Testis (tissue), 3 donors: ENCODE results near the gene CACNA2D3. TPM values are rescaled to one million over a fixed set of nuclear protein-coding genes. Genes with fewer than 3 reads are reported as not detected.

Experiments
- DNase-seq: peaks from one replicate; pipeline ENCODE4 v3.0.0-alpha.2; 2019
- H3K27ac ChIP-seq, 2 donors: fragments of 200-600 bp; sonication (generic); one replicate each; pipeline ENCODE4 v1.5.1; 2019
- H3K27me3 ChIP-seq: fragments of 200-600 bp; sonication (generic); one replicate; pipeline ENCODE4 v1.5.1; 2019
- H3K36me3 ChIP-seq: fragments of 200-600 bp; sonication (generic); one replicate; pipeline ENCODE4 v1.5.1; 2017; ENCODE audit warnings: low read depth; ENCODE audit errors: missing control alignments
- H3K4me1 ChIP-seq: fragments of 200-600 bp; sonication (generic); one replicate; pipeline ENCODE4 v1.5.1; 2019
- H3K4me3 ChIP-seq, 2 donors: fragments of 200-600 bp; sonication (generic); one replicate each; pipeline ENCODE4 v1.5.1; 2017 to 2019
- H3K9me3 ChIP-seq: fragments of 200-600 bp; sonication (generic); one replicate; pipeline ENCODE4 v1.5.1; 2017
- CTCF ChIP-seq, 3 experiments: fragments of 450-650 bp in 2 of 3; fragments of 200-600 bp in 1 of 3; sonication (generic) in 1 of 3; IDR thresholded peaks; one replicate each; pipeline ENCODE4 v1.5.1; 2016 to 2019; ENCODE audit warnings: antibody characterized with exemption in 3 of 3, mild to moderate bottlenecking in 2 of 3, moderate library complexity in 1 of 3
- POLR2A ChIP-seq: fragments of 450-650 bp; IDR thresholded peaks from one replicate; pipeline ENCODE4 v1.6.1; 2017; ENCODE audit warnings: antibody characterized with exemption, mild to moderate bottlenecking, moderate library complexity
- WGBS, 2 donors: methylation state at CpG; one replicate each; pipeline ENCODE4 v1.1.5; 2018; 5-methylcytosine and 5-hydroxymethylcytosine counted together
- intact Hi-C: fragments of 100-400 bp; cut with DNase I; formaldehyde crosslinking; loops from one replicate; pipeline ENCODE4 v1.15.1; 2023; ENCODE audit warnings: low total_unique reads
- polyA plus RNA-seq: library from polyadenylated mRNA; stranded (reverse); fragments of 350-450 nt; fragmentation: Illumina TruSeq; extraction: RNeasy Lipid Tissue Mini Kit (QIAGEN cat#74804); gene quantifications from one replicate; pipeline ENCODE4 v1.2.3, GENCODE V29; 2014; ENCODE audit warnings: low read depth, low replicate concordance; ENCODE audit not compliant: insufficient read depth
- total RNA-seq, 2 donors: library from RNA; depleted of rRNA; stranded (reverse); fragments of >200 nt; gene quantifications; one replicate each; pipeline ENCODE4 v1.2.3, GENCODE V29; 2016

CACNA2D3 gene
- total and polyA plus RNA-seq, 3 donors from 2014 or later, result 10.1 to 16.5 (median 11.2) TPM

- no peak overlapping the region for H3K4me3 ChIP-seq
- no peaks in the 10 kb centered on the region for H3K9me3 ChIP-seq
- H3K27ac ChIP-seq, result no peak overlapping the region
- intact Hi-C loops, result no loop called here
- 43 to 44% methylated on average over 8 of the region's 8 CpGs for WGBS, 2 donors
- no peak for DNase-seq
- no peaks in the 10 kb centered on the region for H3K4me1 ChIP-seq
- no peaks in the 10 kb centered on the region for H3K27me3 ChIP-seq
- TF ChIP-seq CTCF (IDR thresholded peaks at IDR 0.05), result no peak
- no peak for TF ChIP-seq POLR2A
- H3K36me3 ChIP-seq, result no peaks in the 10 kb centered on the region
Measured at GRCh38 chr3:54900838-54901591, 778.7 kb downstream of the CACNA2D3 start.

- Histone ChIP-seq H3K36me3 (no peaks in the 10 kb centered on the region), H3K27ac (no peak overlapping the region), H3K4me3 (no peak overlapping the region), H3K9me3 (no peaks in the 10 kb centered on the region), H3K27me3 (no peaks in the 10 kb centered on the region), H3K4me1 (no peaks in the 10 kb centered on the region)
- 79 to 88% methylated on average over 4 of the region's 4 CpGs for WGBS, 2 donors
- TF ChIP-seq POLR2A (no peak), CTCF (IDR thresholded peaks at IDR 0.05) (no peak)
- intact Hi-C loops, result no loop called here
- DNase-seq, result no peak
Measured at GRCh38 chr3:54901906-54902685, 779.7 kb downstream of the CACNA2D3 start.

- Histone ChIP-seq H3K36me3 (no peaks in the 10 kb centered on the region), H3K4me1 (no peaks in the 10 kb centered on the region), H3K27ac (no peak overlapping the region), H3K27me3 (no peaks in the 10 kb centered on the region), H3K9me3 (no peaks in the 10 kb centered on the region), H3K4me3 (no peak overlapping the region)
- TF ChIP-seq CTCF (IDR thresholded peaks at IDR 0.05), result no peak
- no peak for TF ChIP-seq POLR2A
- DNase-seq, result no peak
- 51 to 76% methylated on average over 2 of the region's 2 CpGs for WGBS, 2 donors
- intact Hi-C loops, result no loop called here
Measured at GRCh38 chr3:54905261-54905888, 783.0 kb downstream of the CACNA2D3 start.

GRCh38 chr3:54905920-54906319 lies 783.6 kb downstream of the CACNA2D3 start:
- Histone ChIP-seq H3K4me3 (no peak overlapping the region), H3K4me1 (no peaks in the 10 kb centered on the region), H3K36me3 (no peaks in the 10 kb centered on the region), H3K27ac (no peak overlapping the region), H3K27me3 (no peaks in the 10 kb centered on the region), H3K9me3 (no peaks in the 10 kb centered on the region)
- intact Hi-C loops, result no loop called here
- no peak for TF ChIP-seq POLR2A
- TF ChIP-seq CTCF (IDR thresholded peaks at IDR 0.05), result no peak
- 90 to 96% methylated on average over 3 of the region's 3 CpGs for WGBS, 2 donors
- DNase-seq, result no peak
